Adrenal gland (tissue), 5 donors: ENCODE results near the gene CIB2.

Experiments
- CTCF ChIP-seq, 6 experiments: fragments of 450-650 bp in 4 of 6; fragments of 200-600 bp in 2 of 6; sonication (generic) in 1 of 6; IDR thresholded peaks; 1 replicate in 5 of 6; 2 replicates in 1 of 6; pipeline versions ENCODE4 v1.5.1 to v1.8.0; 2016 to 2021; ENCODE audit warnings: antibody characterized with exemption in 6 of 6, mild to moderate bottlenecking in 2 of 6, moderate library complexity in 1 of 6
- POLR2A ChIP-seq, 2 donors: fragments of 450-650 bp; IDR thresholded peaks; one replicate each; pipeline ENCODE4 v1.6.1; 2017; ENCODE audit warnings: antibody characterized with exemption in 2 of 2, mild to moderate bottlenecking in 2 of 2, moderate library complexity in 1 of 2
- donor health status: DM: no; HTN: no; CAD: no.

- TF ChIP-seq CTCF (IDR thresholded peaks at IDR 0.05) (no peak), POLR2A (IDR thresholded peaks at IDR 0.05) (no peak)
Measured at GRCh38 chr15:78162038-78162437, 30.8 kb upstream of the CIB2 start.
